CD4-positive, CD25-positive, alpha-beta regulatory T cell (primary cell): ENCODE results near the gene MSN. TPM values are rescaled to one million over a fixed set of nuclear protein-coding genes. Genes with fewer than 3 reads are reported as not detected.
"Not testable (repeated sequence)": the region's sequence is repeated elsewhere in the genome, so short reads cannot be mapped to it uniquely, and the experiment has no call there.

Experiments
- ATAC-seq, 2 donors: fragments of 150-1000 bp; cut with Tn5 transposase; one replicate each; pipeline ENCODE4 v1.10.0; 2021; ENCODE audit warnings: low read depth in 2 of 2, moderate number of reproducible peaks in 2 of 2, moderate library complexity in 1 of 2
- DNase-seq, 3 donors: peaks; one replicate each; pipeline versions ENCODE4 v3.0.0 to v3.0.0-alpha.2; 2012 to 2022; ENCODE audit warnings: mixed read lengths in 1 of 3
- H3K27ac ChIP-seq: one replicate; pipeline ENCODE4 v1.7.0; 2013; ENCODE audit warnings: mild to moderate bottlenecking, low read length; ENCODE audit not compliant: insufficient read depth, poor library complexity, severe bottlenecking
- H3K27me3 ChIP-seq: one replicate; pipeline ENCODE4 v1.7.0; 2013; ENCODE audit warnings: low read length; ENCODE audit not compliant: control insufficient read depth, insufficient read depth
- H3K36me3 ChIP-seq: one replicate; pipeline ENCODE4 v1.7.0; 2013; ENCODE audit warnings: mild to moderate bottlenecking, low read length, moderate library complexity; ENCODE audit not compliant: control insufficient read depth, insufficient read depth
- H3K4me1 ChIP-seq: 2 replicates; pipeline ENCODE4 v1.7.0; 2013; ENCODE audit warnings: mild to moderate bottlenecking, low read length; ENCODE audit not compliant: insufficient read depth, control insufficient read depth, poor library complexity, severe bottlenecking
- H3K4me3 ChIP-seq: one replicate; pipeline ENCODE4 v1.7.0; 2013; ENCODE audit warnings: low read depth, mild to moderate bottlenecking, low read length, moderate library complexity
- H3K9me3 ChIP-seq, 2 experiments: 1 replicate in 1 of 2; 2 replicates in 1 of 2; pipeline ENCODE4 v1.7.0; 2013; ENCODE audit warnings: low read length in 2 of 2, mild to moderate bottlenecking in 1 of 2, moderate library complexity in 1 of 2; ENCODE audit not compliant: control insufficient read depth in 2 of 2
- H3K27ac Mint-ChIP-seq, 3 donors: one replicate each; pipeline ENCODE4 v1.8.0; 2020 to 2022; ENCODE audit warnings: mild to moderate bottlenecking in 3 of 3, mixed read lengths in 3 of 3, moderate library complexity in 2 of 3
- H3K27me3 Mint-ChIP-seq: one replicate; pipeline ENCODE4 v1.8.0; 2022; ENCODE audit warnings: mild to moderate bottlenecking, mixed read lengths
- H3K36me3 Mint-ChIP-seq: one replicate; pipeline ENCODE4 v1.8.0; 2020; ENCODE audit warnings: mixed read lengths
- H3K4me1 Mint-ChIP-seq, 4 donors: one replicate each; pipeline ENCODE4 v1.8.0; 2020 to 2022; ENCODE audit warnings: mixed read lengths in 4 of 4, mild to moderate bottlenecking in 1 of 4
- H3K4me3 Mint-ChIP-seq, 4 donors: one replicate each; pipeline ENCODE4 v1.8.0; 2020 to 2022; ENCODE audit warnings: mild to moderate bottlenecking in 4 of 4, mixed read lengths in 4 of 4, moderate library complexity in 3 of 4
- H3K9me3 Mint-ChIP-seq, 7 donors: one replicate each; pipeline ENCODE4 v1.8.0; 2020 to 2022; ENCODE audit warnings: mixed read lengths in 7 of 7, mild to moderate bottlenecking in 3 of 7, moderate library complexity in 2 of 7
- polyA plus RNA-seq, 4 donors: library from polyadenylated mRNA; unstranded; fragments of 300-500 nt; fragmentation: Illumina TruSeq; gene quantifications; one replicate each; pipeline ENCODE4 v1.2.3, GENCODE V29; 2021
- total RNA-seq: library from RNA; stranded (reverse); gene quantifications from one replicate; pipeline ENCODE4 v1.2.3, GENCODE V29; 2022

Gene MSN
- total and polyA plus RNA-seq, 5 donors from 2014 or later: 339 to 527 (median 438) TPM

DNA sequence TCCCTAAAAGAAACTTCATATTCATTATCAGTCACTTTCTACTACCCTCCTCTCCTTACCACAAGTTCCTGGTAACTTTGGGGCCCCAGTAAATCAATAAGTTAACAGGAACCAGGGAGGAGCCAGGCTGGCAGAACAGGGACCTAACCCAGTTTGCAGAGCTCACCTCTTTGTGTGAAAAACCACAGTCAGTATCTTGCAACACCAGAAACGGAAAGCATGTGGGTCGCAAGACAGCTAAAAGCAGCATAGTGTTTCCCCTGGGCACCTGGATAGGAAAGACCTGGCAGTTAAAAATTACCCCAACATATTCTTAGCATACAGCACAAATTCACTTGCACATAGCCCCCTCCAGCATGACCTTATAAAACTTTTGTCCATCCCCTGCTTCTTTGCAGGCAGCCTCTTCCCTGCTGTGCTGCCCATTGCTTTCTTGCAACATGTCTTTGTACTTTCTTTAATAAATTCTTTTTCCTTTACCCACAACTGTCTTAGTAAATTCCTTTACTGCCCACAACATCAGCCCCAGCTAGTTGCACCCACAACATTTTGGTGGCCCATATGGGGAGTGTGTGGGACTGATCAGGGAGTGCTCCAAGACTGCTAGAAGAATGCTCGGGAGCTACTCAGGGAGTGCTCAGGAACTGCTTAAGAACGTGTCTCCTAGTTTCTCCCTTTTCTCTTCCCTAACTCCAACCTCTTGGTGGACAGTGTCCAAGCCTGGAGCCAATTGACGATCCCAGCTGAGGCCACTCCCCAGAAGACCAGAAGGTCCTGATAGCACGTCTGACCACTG, 83.4 kb downstream of the MSN start:
- peak in 2 of 3 donors; percentile 12 to 58 for DNase-seq
- H3K4me1 ChIP-seq: peaks cover 11% of the 10 kb centered on the region
- peaks cover 0 to 5% (median 0%) of the 10 kb centered on the region in 7 donors for H3K9me3 Mint-ChIP-seq
- no peaks in the 10 kb centered on the region for H3K27me3 Mint-ChIP-seq
- peaks cover 14 to 27% (median 19%) of the 10 kb centered on the region in 4 donors for H3K4me1 Mint-ChIP-seq
- peak overlapping the region in 2 of 4 donors; percentile 44 to 55 for H3K4me3 Mint-ChIP-seq
- no peak overlapping the region for H3K27ac ChIP-seq
- H3K9me3 ChIP-seq: no peaks in the 10 kb centered on the region
- peak overlapping the region; percentile 10 for H3K4me3 ChIP-seq
- no peaks in the 10 kb centered on the region for H3K27me3 ChIP-seq
- H3K36me3 ChIP-seq: no peaks in the 10 kb centered on the region
- peak overlapping the region in 2 of 3 donors; percentile 52 to 93 for H3K27ac Mint-ChIP-seq
- no peak for ATAC-seq
- no peaks in the 10 kb centered on the region for H3K36me3 Mint-ChIP-seq

DNA sequence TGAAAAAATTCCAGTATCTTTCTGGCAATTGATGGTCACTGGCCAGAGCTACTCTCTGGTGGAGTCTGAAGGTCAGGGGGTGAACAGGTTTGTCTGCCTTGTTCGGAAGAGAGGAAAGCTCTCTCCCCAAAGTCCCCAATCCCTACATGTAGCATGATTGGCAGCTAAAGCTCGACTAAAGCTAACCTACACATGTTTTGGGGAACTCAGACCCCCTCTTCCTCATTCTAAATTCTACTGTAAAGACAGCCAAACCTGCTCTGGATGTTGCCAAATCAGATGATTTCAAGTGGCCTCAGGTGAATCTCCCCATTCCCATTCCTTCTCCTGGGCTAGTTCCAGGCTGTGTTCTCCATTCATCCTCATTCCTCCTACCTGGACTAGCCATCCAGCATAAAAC, 84.1 kb downstream of the MSN start:
- Histone ChIP-seq H3K4me3 (no peak overlapping the region), H3K27me3 (no peaks in the 10 kb centered on the region), H3K36me3 (no peaks in the 10 kb centered on the region), H3K4me1 (peaks cover 11% of the 10 kb centered on the region), H3K9me3 (no peaks in the 10 kb centered on the region), H3K27ac (no peak overlapping the region)
- H3K9me3 Mint-ChIP-seq: peaks cover 0 to 5% (median 0%) of the 10 kb centered on the region in 7 donors
- no peaks in the 10 kb centered on the region for H3K27me3 Mint-ChIP-seq
- ATAC-seq (no peak), DNase-seq (no peak)
- peak overlapping the region in 1 of 3 donors; percentile 47 for H3K27ac Mint-ChIP-seq
- H3K4me1 Mint-ChIP-seq: peaks cover 8 to 23% (median 16%) of the 10 kb centered on the region in 4 donors
- no peaks in the 10 kb centered on the region for H3K36me3 Mint-ChIP-seq
- peak overlapping the region in 1 of 4 donors; percentile 3 for H3K4me3 Mint-ChIP-seq

DNA sequence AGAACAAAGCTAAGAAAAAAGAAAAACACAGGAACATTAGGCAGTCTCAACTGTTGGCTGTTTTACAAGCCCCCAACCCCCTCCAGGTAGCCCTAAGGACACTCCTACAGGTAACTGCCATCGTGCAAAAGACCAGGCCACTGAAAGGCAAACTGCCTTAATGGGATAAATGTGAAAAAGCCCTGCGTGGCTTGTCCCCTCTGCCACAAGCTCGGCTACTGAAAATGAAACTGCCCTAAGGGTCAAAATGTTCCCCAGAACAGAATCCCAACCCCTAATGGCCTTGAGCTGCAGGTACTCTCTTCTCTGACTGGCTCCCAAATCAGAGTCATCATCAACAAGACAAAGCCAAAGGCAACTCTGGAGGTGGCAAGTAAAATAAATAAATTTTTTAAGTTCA, 84.8 kb downstream of the MSN start:
- H3K27ac Mint-ChIP-seq: peak overlapping the region in 1 of 3 donors; percentile 20
- Histone ChIP-seq H3K36me3 (no peaks in the 10 kb centered on the region), H3K4me1 (peaks cover 11% of the 10 kb centered on the region), H3K9me3 (no peaks in the 10 kb centered on the region), H3K4me3 (no peak overlapping the region), H3K27ac (no peak overlapping the region), H3K27me3 (no peaks in the 10 kb centered on the region)
- DNase-seq (no peak), ATAC-seq (no peak)
- no peak overlapping the region for H3K4me3 Mint-ChIP-seq
- H3K4me1 Mint-ChIP-seq: peaks cover 8 to 26% (median 17%) of the 10 kb centered on the region in 4 donors
- peaks cover 0 to 5% (median 0%) of the 10 kb centered on the region in 7 donors for H3K9me3 Mint-ChIP-seq
- H3K27me3 Mint-ChIP-seq: no peaks in the 10 kb centered on the region
- no peaks in the 10 kb centered on the region for H3K36me3 Mint-ChIP-seq

DNA sequence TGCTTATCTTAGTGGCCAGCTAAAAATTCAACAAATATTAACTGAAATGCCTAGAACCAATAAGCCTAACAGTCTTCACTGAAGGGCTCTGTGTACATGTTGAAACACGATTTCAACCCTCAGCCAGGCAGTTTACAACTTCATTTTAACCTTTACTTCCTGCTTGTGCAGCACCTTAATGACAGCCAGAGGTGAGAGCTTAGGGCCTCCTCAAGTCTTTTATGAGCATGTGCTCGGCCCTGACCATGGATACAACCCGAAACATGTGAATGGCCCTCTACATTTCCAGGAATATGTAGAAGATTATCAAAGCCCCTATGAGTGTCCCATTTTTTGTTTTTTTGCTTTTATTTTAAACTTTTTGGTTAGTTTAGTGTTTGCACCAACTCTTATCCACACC, 88.3 kb downstream of the MSN start:
- peaks cover 4 to 23% (median 11%) of the 10 kb centered on the region in 4 donors for H3K4me1 Mint-ChIP-seq
- no peak overlapping the region for H3K27ac ChIP-seq
- H3K27me3 Mint-ChIP-seq: no peaks in the 10 kb centered on the region
- H3K9me3 ChIP-seq: no peaks in the 10 kb centered on the region
- H3K27ac Mint-ChIP-seq: peak overlapping the region in 1 of 3 donors; percentile 84
- no peak overlapping the region for H3K4me3 ChIP-seq
- peaks cover 0 to 5% (median 0%) of the 10 kb centered on the region in 7 donors for H3K9me3 Mint-ChIP-seq
- H3K4me3 Mint-ChIP-seq: no peak overlapping the region
- no peak for ATAC-seq
- H3K36me3 ChIP-seq: no peaks in the 10 kb centered on the region
- no peaks in the 10 kb centered on the region for H3K36me3 Mint-ChIP-seq
- H3K4me1 ChIP-seq: peaks cover 6% of the 10 kb centered on the region
- H3K27me3 ChIP-seq: no peaks in the 10 kb centered on the region
- no peak for DNase-seq

DNA sequence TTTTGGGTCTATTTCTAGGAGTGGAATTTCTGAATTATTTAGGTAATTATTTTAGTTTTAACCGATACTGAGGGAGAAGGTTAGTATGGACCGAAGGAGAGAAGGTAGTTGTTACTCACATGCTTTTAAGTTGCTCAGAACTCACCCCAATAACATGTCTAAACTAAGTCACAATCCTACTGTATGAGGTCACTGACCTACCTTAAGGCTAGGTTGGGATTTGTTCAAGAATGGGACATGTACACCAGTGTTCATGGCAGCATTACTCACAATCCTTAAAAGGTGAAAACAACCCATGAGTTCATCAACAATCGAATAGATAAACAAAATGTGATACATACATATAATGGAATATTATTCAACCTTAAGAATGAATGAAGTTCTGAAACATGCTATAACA, 90.5 kb downstream of the MSN start:
- DNase-seq (no peak), ATAC-seq (no peak)
- Mint-ChIP-seq H3K27ac (no peak overlapping the region), H3K4me3 (no peak overlapping the region), H3K4me1 (peaks cover 0 to 12% (median 5%) of the 10 kb centered on the region in 4 donors), H3K9me3 (peaks cover 0 to 5% (median 0%) of the 10 kb centered on the region in 7 donors), H3K36me3 (no peaks in the 10 kb centered on the region), H3K27me3 (peaks cover 4% of the 10 kb centered on the region)
- no peaks in the 10 kb centered on the region for H3K27me3 ChIP-seq
- H3K27ac ChIP-seq: no peak overlapping the region
- H3K4me3 ChIP-seq: no peak overlapping the region
- H3K36me3 ChIP-seq: no peaks in the 10 kb centered on the region
- H3K4me1 ChIP-seq: no peaks in the 10 kb centered on the region
- no peaks in the 10 kb centered on the region for H3K9me3 ChIP-seq

DNA sequence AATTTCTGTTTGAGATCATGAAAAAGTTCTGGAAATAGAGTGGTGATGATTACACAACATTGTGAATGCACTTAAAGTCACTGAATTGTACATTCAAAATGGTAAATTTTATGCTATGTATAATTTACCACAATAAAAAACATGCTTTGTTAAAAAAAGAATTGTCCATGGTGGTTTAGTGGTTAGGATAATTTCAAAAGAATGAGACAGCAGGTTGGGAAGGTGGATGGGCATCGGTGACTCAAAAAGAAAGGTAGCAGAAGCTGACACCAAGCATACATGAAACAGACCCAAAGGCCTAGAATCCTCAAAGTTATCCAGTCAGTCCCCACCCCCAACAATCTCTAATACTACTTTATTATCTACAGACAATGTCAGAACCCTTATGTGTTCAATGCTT, 91.1 kb downstream of the MSN start:
- H3K27ac ChIP-seq: no peak overlapping the region
- H3K4me1 Mint-ChIP-seq: peaks cover 0 to 15% (median 5%) of the 10 kb centered on the region in 4 donors
- H3K4me3 Mint-ChIP-seq: no peak overlapping the region
- no peak overlapping the region for H3K27ac Mint-ChIP-seq
- no peaks in the 10 kb centered on the region for H3K36me3 Mint-ChIP-seq
- no peaks in the 10 kb centered on the region for H3K9me3 ChIP-seq
- peaks cover 0 to 5% (median 0%) of the 10 kb centered on the region in 7 donors for H3K9me3 Mint-ChIP-seq
- no peak overlapping the region for H3K4me3 ChIP-seq
- no peak for ATAC-seq
- H3K27me3 ChIP-seq: no peaks in the 10 kb centered on the region
- no peaks in the 10 kb centered on the region for H3K36me3 ChIP-seq
- peaks cover 4% of the 10 kb centered on the region for H3K27me3 Mint-ChIP-seq
- no peak for DNase-seq
- H3K4me1 ChIP-seq: no peaks in the 10 kb centered on the region

DNA sequence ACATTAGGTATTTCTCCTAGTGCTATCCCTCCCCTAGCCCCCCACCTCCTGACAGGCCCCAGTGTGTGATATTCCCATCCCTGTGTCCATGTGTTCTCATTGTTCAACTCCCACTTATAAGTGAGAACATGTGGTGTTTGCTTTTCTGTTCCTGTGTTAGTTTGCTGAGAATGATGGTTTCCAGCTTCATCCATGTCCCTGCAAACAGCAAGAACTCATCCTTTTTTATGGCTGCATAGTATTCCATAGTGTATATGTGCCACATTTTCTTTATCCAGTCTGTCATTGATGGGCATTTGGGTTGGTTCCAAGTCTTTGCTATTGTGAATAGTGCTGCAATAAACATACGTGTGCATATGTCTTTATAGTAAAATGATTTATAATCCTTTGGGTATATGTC, 92.1 kb downstream of the MSN start:
- not testable (repeated sequence) for H3K27me3 Mint-ChIP-seq, H3K27ac ChIP-seq

More for the DNA sequence above, 92.1 kb downstream of the MSN start:
- H3K27ac Mint-ChIP-seq, DNase-seq, H3K4me1 ChIP-seq, H3K27me3 ChIP-seq, ATAC-seq, H3K36me3 Mint-ChIP-seq, H3K9me3 ChIP-seq, H3K4me3 ChIP-seq, H3K4me3 Mint-ChIP-seq, H3K9me3 Mint-ChIP-seq, H3K36me3 ChIP-seq: not testable (repeated sequence)
- H3K4me1 Mint-ChIP-seq: peaks cover 0 to 22% (median 6%) of the 10 kb centered on the region in 4 donors
